DOHH2 (cell line): ENCODE measurements around the gene SLC44A1.

Experiments used
- H3F3A ChIP-seq: fragments of 200-600 bp; sonication (generic), shearing (Covaris generic); 2 replicates; pipeline ENCODE4 v1.6.0; 2016; ENCODE audit warnings: antibody characterized with exemption, mild to moderate bottlenecking; ENCODE audit not compliant: control insufficient read depth, insufficient read depth
- H3K27ac ChIP-seq: fragments of 200-600 bp; sonication (generic); 2 replicates; pipeline ENCODE4 v1.5.1; 2014; ENCODE audit warnings: low read depth, mild to moderate bottlenecking, low read length, moderate library complexity
- H3K27me3 ChIP-seq: fragments of 200-600 bp; sonication (generic); 2 replicates; pipeline ENCODE4 v1.6.1; 2014; ENCODE audit warnings: mild to moderate bottlenecking, low read length, mixed read lengths; ENCODE audit not compliant: control insufficient read depth
- H3K36me3 ChIP-seq: fragments of 200-600 bp; sonication (generic); 2 replicates; pipeline ENCODE4 v1.6.1; 2014; ENCODE audit warnings: mild to moderate bottlenecking, low read length, moderate library complexity, mixed read lengths; ENCODE audit not compliant: control insufficient read depth
- H3K4me1 ChIP-seq: fragments of 200-600 bp; sonication (generic); 2 replicates; pipeline ENCODE4 v1.6.1; 2014; ENCODE audit warnings: mild to moderate bottlenecking, low read length, mixed read lengths; ENCODE audit not compliant: control insufficient read depth
- H3K4me2 ChIP-seq: fragments of 200-600 bp; sonication (generic); 2 replicates; pipeline ENCODE4 v1.6.0; 2014; ENCODE audit warnings: mild to moderate bottlenecking, low read length, moderate library complexity
- H3K4me3 ChIP-seq: fragments of 200-600 bp; sonication (generic); 2 replicates; pipeline ENCODE4 v1.5.1; 2014; ENCODE audit warnings: mild to moderate bottlenecking, low read length, mixed read lengths
- H3K79me2 ChIP-seq: fragments of 200-600 bp; sonication (generic); 2 replicates; pipeline ENCODE4 v1.6.1; 2014; ENCODE audit warnings: mild to moderate bottlenecking, low read length, mixed read lengths; ENCODE audit not compliant: control insufficient read depth
- H3K9me2 ChIP-seq: fragments of 200-600 bp; sonication (generic); replicated peaks from 2 replicates; pipeline ENCODE4 v1.6.1; 2014; ENCODE audit warnings: mild to moderate bottlenecking, low read length, mixed read lengths; ENCODE audit not compliant: control insufficient read depth
- H3K9me3 ChIP-seq: fragments of 200-600 bp; sonication (generic); 2 replicates; pipeline ENCODE4 v1.6.1; 2014; ENCODE audit warnings: antibody characterized with exemption, low read length, mixed read lengths; ENCODE audit not compliant: control insufficient read depth, insufficient read depth
- H4K20me1 ChIP-seq: fragments of 200-600 bp; sonication (generic); 2 replicates; pipeline ENCODE4 v1.6.0; 2014; ENCODE audit warnings: low read depth, mild to moderate bottlenecking, antibody characterized with exemption, low read length, moderate library complexity; ENCODE audit not compliant: control insufficient read depth, insufficient read depth
- EZH2phosphoT487 ChIP-seq: fragments of 200-600 bp; sonication (generic); IDR thresholded peaks from 2 replicates; pipeline ENCODE4 v1.6.1; 2017; ENCODE audit warnings: borderline replicate concordance, mild to moderate bottlenecking, antibody characterized with exemption, low read length, moderate library complexity, mixed read lengths
- TF ChIP-seq, protein P1 (sequence below): fragments of 200-600 bp; sonication (generic); IDR thresholded peaks from one replicate; pipeline ENCODE4 v1.5.1; 2014; ENCODE audit warnings: antibody characterized with exemption, mild to moderate bottlenecking, low read depth, low read length; ENCODE audit not compliant: poor library complexity, severe bottlenecking

Gene SLC44A1

DNA sequence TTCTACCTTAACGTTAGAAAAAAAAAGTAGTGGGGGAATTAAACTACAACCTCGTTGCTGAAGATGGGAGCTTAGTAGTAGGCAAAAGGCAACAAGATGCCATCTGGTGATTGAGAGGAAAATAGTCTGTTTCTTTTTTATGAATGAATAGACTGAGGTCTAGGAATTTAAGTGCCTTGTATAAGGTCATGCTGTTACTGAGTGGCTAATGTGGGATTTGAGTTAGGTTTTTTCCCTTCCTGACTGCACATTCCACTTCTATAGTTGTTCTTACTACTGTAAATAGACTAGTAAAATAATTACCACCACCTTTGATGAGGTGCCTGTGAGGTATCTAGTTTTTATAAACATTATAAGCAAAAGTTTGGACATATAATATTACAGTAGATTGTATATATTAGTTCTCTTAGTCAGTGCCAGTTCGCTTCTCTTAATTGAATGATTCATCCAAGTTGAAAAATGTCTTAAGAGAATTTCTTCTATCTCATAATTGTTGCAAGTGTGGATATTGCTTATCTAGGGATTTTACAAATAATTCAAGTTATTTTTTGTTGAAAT lies 222.5 kb downstream of the SLC44A1 start:
- no peak overlapping the region for H3K4me2 ChIP-seq
- peaks cover 21% of the 10 kb centered on the region for H3K36me3 ChIP-seq
- TF ChIP-seq, protein P1, sequence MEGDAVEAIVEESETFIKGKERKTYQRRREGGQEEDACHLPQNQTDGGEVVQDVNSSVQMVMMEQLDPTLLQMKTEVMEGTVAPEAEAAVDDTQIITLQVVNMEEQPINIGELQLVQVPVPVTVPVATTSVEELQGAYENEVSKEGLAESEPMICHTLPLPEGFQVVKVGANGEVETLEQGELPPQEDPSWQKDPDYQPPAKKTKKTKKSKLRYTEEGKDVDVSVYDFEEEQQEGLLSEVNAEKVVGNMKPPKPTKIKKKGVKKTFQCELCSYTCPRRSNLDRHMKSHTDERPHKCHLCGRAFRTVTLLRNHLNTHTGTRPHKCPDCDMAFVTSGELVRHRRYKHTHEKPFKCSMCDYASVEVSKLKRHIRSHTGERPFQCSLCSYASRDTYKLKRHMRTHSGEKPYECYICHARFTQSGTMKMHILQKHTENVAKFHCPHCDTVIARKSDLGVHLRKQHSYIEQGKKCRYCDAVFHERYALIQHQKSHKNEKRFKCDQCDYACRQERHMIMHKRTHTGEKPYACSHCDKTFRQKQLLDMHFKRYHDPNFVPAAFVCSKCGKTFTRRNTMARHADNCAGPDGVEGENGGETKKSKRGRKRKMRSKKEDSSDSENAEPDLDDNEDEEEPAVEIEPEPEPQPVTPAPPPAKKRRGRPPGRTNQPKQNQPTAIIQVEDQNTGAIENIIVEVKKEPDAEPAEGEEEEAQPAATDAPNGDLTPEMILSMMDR, result no peak
- TF ChIP-seq EZH2phosphoT487, result no peak

DNA sequence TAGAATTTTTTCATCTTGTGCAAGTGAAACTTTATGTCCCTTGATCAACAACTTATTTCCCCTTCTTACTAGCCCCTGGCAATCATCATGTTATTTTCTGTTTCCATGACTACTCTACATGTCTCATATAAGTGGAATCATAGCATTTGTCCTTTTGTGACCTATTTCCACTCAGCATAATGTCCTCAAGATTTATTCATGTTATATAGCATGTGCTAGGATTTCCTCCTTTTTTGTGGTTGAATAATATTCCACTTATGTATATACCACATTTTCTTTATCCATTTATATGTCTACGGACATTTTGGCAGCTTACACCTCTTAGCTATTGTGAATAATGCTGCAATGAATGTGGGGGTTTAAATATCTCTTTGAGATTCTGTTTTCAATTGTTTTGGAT lies 224.4 kb downstream of the SLC44A1 start:
- Histone ChIP-seq H4K20me1 (no peaks in the 10 kb centered on the region), H3K4me1 (no peaks in the 10 kb centered on the region), H3K27me3 (no peaks in the 10 kb centered on the region), H3K36me3 (peaks cover 21% of the 10 kb centered on the region), H3K9me3 (no peaks in the 10 kb centered on the region), H3K79me2 (no peaks in the 10 kb centered on the region), H3K9me2 (no peaks in the 10 kb centered on the region), H3F3A (0 out of 2 replicates have a peak, but pooled peaks cover 2% of the 10 kb centered on the region), H3K4me2 (no peak overlapping the region), H3K4me3 (no peak overlapping the region), H3K27ac (no peak overlapping the region)
- TF ChIP-seq EZH2phosphoT487, result no peak
- TF ChIP-seq, protein P1, result no peak

More for the DNA sequence above, 222.5 kb downstream of the SLC44A1 start:
- no peaks in the 10 kb centered on the region for H3K9me2 ChIP-seq
- no peaks in the 10 kb centered on the region for H3K27me3 ChIP-seq
- H4K20me1 ChIP-seq, result no peaks in the 10 kb centered on the region
- no peaks in the 10 kb centered on the region for H3K9me3 ChIP-seq
- H3K27ac ChIP-seq, result no peak overlapping the region
- H3F3A ChIP-seq, result 0 out of 2 replicates have a peak, but pooled peaks cover 2% of the 10 kb centered on the region
- H3K79me2 ChIP-seq, result no peaks in the 10 kb centered on the region; the same call in 1 of the 2 replicates
- peaks cover 4% of the 10 kb centered on the region for H3K4me1 ChIP-seq
- no peak overlapping the region for H3K4me3 ChIP-seq

DNA sequence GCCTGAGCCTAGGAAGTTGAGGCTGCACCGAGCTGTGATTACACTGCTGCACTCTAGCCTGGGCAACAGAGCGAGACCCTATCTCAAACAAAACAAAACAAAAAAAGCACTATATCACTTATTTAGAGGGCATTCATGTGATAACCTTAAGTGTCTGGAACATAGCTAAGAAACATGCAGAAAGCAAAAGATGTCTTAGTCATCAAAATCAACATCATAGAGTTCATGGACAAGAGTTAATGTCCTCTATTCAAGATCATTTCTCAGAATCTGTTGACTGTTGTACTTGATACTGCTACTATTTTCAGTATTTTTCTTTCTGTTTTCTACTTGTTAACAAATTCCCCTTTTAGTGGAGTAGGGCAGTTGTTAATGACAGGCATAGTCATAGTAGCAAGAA lies 228.8 kb downstream of the SLC44A1 start:
- H4K20me1 ChIP-seq, result no peaks in the 10 kb centered on the region

More for the DNA sequence above, 228.8 kb downstream of the SLC44A1 start:
- no peaks in the 10 kb centered on the region for H3K4me1 ChIP-seq
- no peaks in the 10 kb centered on the region for H3F3A ChIP-seq
- no peaks in the 10 kb centered on the region for H3K27me3 ChIP-seq
- TF ChIP-seq, protein P1, result no peak
- no peak for TF ChIP-seq EZH2phosphoT487
- no peaks in the 10 kb centered on the region for H3K9me2 ChIP-seq
- H3K4me2 ChIP-seq, result no peak overlapping the region
- H3K79me2 ChIP-seq, result no peaks in the 10 kb centered on the region
- peaks cover 8% of the 10 kb centered on the region for H3K36me3 ChIP-seq
- no peak overlapping the region for H3K27ac ChIP-seq
- H3K4me3 ChIP-seq, result no peak overlapping the region
- H3K9me3 ChIP-seq, result no peaks in the 10 kb centered on the region
